Liver (tissue), 9 donors: ENCODE measurements around the gene LSAMP. TPM values are rescaled to one million over a fixed set of nuclear protein-coding genes. Genes with fewer than 3 reads are reported as not detected.

Experiments used
- DNase-seq: peaks from one replicate; pipeline ENCODE4 v3.0.0-alpha.2; 2017; ENCODE audit warnings: low spot score
- H3K27ac ChIP-seq, 2 donors: one replicate each; pipeline ENCODE4 v1.7.0; 2013; ENCODE audit warnings: inconsistent platforms in 2 of 2, low read length in 2 of 2, control low read depth in 1 of 2, low read depth in 1 of 2, mild to moderate bottlenecking in 1 of 2
- H3K27me3 ChIP-seq, 4 donors: one replicate each; pipeline versions ENCODE4 v1.6.1 to v1.7.0; 2013; ENCODE audit warnings: low read length in 3 of 4, inconsistent platforms in 1 of 4, mild to moderate bottlenecking in 1 of 4, moderate library complexity in 1 of 4; ENCODE audit not compliant: control insufficient read depth in 4 of 4, insufficient read depth in 4 of 4
- H3K36me3 ChIP-seq, 4 donors: one replicate each; pipeline versions ENCODE4 v1.6.1 to v1.7.0; 2013; ENCODE audit warnings: low read length in 3 of 4, mild to moderate bottlenecking in 3 of 4, low read depth in 1 of 4, moderate library complexity in 1 of 4; ENCODE audit not compliant: control insufficient read depth in 4 of 4, insufficient read depth in 3 of 4
- H3K4me1 ChIP-seq, 4 donors: one replicate each; pipeline versions ENCODE4 v1.6.1 to v1.7.0; 2013; ENCODE audit warnings: low read length in 3 of 4, mild to moderate bottlenecking in 3 of 4, moderate library complexity in 1 of 4; ENCODE audit not compliant: control insufficient read depth in 4 of 4, insufficient read depth in 4 of 4
- H3K4me3 ChIP-seq, 3 donors: one replicate each; pipeline versions ENCODE4 v1.6.1 to v1.7.0; 2013; ENCODE audit warnings: low read length in 3 of 3, control low read depth in 1 of 3, low read depth in 1 of 3, mild to moderate bottlenecking in 1 of 3
- H3K9ac ChIP-seq, 2 donors: one replicate each; pipeline ENCODE4 v1.7.0; 2013; ENCODE audit warnings: low read length in 2 of 2, mild to moderate bottlenecking in 2 of 2, moderate library complexity in 2 of 2, control low read depth in 1 of 2, low read depth in 1 of 2
- H3K9me3 ChIP-seq, 4 donors: one replicate each; pipeline versions ENCODE4 v1.6.1 to v1.7.0; 2013; ENCODE audit warnings: low read length in 3 of 4; ENCODE audit not compliant: control insufficient read depth in 4 of 4
- ATF3 ChIP-seq: IDR thresholded peaks from 2 replicates; pipeline ENCODE4 v1.6.1; 2016; ENCODE audit warnings: antibody characterized with exemption
- CTCF ChIP-seq: fragments of 150-350 bp; IDR thresholded peaks from 2 replicates; pipeline ENCODE4 v1.5.1; 2017; ENCODE audit warnings: improper control_type of control experiment, low read depth, low read length; ENCODE audit not compliant: missing input control
- EGR1 ChIP-seq, 2 donors: IDR thresholded peaks; 2 replicates each; pipeline ENCODE4 v1.6.1; 2016 to 2018; ENCODE audit warnings: antibody characterized with exemption in 2 of 2, low read depth in 2 of 2
- FOXA1 ChIP-seq: IDR thresholded peaks from 2 replicates; pipeline ENCODE4 v1.6.1; 2016; ENCODE audit warnings: antibody characterized with exemption
- FOXA2 ChIP-seq: IDR thresholded peaks from 2 replicates; pipeline ENCODE4 v1.6.1; 2016; ENCODE audit warnings: antibody characterized with exemption
- GABPA ChIP-seq, 2 donors: IDR thresholded peaks in 1 of 2; conservative IDR thresholded peaks in 1 of 2; 2 replicates each; pipeline ENCODE4 v1.6.1; 2016; ENCODE audit warnings: antibody characterized with exemption in 2 of 2, mild to moderate bottlenecking in 1 of 2, moderate library complexity in 1 of 2
- HNF4A ChIP-seq, 2 donors: conservative IDR thresholded peaks; 2 replicates each; pipeline ENCODE4 v1.6.1; 2016; ENCODE audit warnings: antibody characterized with exemption in 2 of 2, mild to moderate bottlenecking in 2 of 2
- HNF4G ChIP-seq: IDR thresholded peaks from 2 replicates; pipeline ENCODE4 v1.6.1; 2016; ENCODE audit warnings: antibody characterized with exemption
- JUND ChIP-seq, 2 donors: IDR thresholded peaks; 2 replicates each; pipeline ENCODE4 v1.6.1; 2016; ENCODE audit warnings: antibody characterized with exemption in 2 of 2
- MAX ChIP-seq: IDR thresholded peaks from 2 replicates; pipeline ENCODE4 v1.6.1; 2016; ENCODE audit warnings: antibody characterized with exemption
- NR2F2 ChIP-seq: IDR thresholded peaks from 2 replicates; pipeline ENCODE4 v1.6.1; 2016; ENCODE audit warnings: antibody characterized with exemption
- RAD21 ChIP-seq, 2 donors: IDR thresholded peaks; 2 replicates each; pipeline ENCODE4 v1.6.1; 2016; ENCODE audit warnings: antibody characterized with exemption in 2 of 2, mild to moderate bottlenecking in 2 of 2
- RXRA ChIP-seq, 2 donors: IDR thresholded peaks; 2 replicates each; pipeline ENCODE4 v1.6.1; 2017 to 2018; ENCODE audit warnings: antibody characterized with exemption in 2 of 2, mild to moderate bottlenecking in 1 of 2
- SP1 ChIP-seq: IDR thresholded peaks from 2 replicates; pipeline ENCODE4 v1.6.1; 2018; ENCODE audit warnings: antibody characterized with exemption, mild to moderate bottlenecking
- TAF1 ChIP-seq: conservative IDR thresholded peaks from 2 replicates; pipeline ENCODE4 v1.6.1; 2016; ENCODE audit warnings: antibody characterized with exemption, mild to moderate bottlenecking
- YY1 ChIP-seq: IDR thresholded peaks from 2 replicates; pipeline ENCODE4 v1.6.1; 2016; ENCODE audit warnings: antibody characterized with exemption, mild to moderate bottlenecking
- WGBS: extraction: QIAGEN DNeasy Blood & Tissue Kit; methylation state at CpG from one replicate; pipeline ENCODE4 v1.1.7; 2013; 5-methylcytosine and 5-hydroxymethylcytosine counted together
- polyA plus RNA-seq, 2 donors: library from polyadenylated mRNA; stranded (reverse) in 1 of 2; unstranded in 1 of 2; fragments of 200-250 nt in 1 of 2; fragments of >200 nt in 1 of 2; fragmentation: Nextera tagmentation in 1 of 2; extraction: Ambion mirVana in 1 of 2; gene quantifications; one replicate each; pipeline versions ENCODE4 v1.2.1 to v1.2.3, GENCODE V29; 2013 to 2015
- total RNA-seq, 2 donors: library from RNA; depleted of rRNA; stranded (reverse); fragments of >200 nt; gene quantifications; one replicate each; pipeline ENCODE4 v1.2.3, GENCODE V29; 2014
- TF ChIP-seq, protein P1 (sequence below): IDR thresholded peaks from 2 replicates; pipeline ENCODE4 v1.6.1; 2016; ENCODE audit warnings: antibody characterized with exemption, mild to moderate bottlenecking
- TF ChIP-seq, protein P2 (sequence below): IDR thresholded peaks from 2 replicates; pipeline ENCODE4 v1.6.1; 2016; ENCODE audit warnings: antibody characterized with exemption
- donor health status: healthy.
- donor health status: healthy.
- donor health status: healthy.
- donor health status: healthy.
- donor health status: healthy.

The LSAMP gene
- total and polyA plus RNA-seq, 4 donors: 0.01 to 0.17 (median 0.06) TPM

DNA sequence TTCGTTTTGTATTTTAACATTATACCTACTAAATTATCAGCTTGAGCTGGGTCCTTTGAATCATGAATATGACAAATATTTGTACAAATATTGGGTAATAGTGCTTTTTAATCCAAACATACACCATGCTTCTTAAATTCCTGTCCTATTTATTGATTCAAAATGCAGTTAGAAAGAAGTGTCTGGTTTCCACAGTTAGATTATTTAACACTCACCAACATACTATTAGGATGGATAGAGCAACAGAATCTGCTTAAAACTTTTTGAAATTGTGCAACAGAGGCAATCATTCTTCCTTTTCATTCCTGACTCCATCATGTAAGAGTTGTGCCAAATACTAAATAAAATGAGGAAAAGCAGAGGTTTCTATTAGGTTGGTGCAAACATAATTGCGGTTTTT, 281.2 kb downstream of the LSAMP start (continued):
- TF ChIP-seq, protein P1, sequence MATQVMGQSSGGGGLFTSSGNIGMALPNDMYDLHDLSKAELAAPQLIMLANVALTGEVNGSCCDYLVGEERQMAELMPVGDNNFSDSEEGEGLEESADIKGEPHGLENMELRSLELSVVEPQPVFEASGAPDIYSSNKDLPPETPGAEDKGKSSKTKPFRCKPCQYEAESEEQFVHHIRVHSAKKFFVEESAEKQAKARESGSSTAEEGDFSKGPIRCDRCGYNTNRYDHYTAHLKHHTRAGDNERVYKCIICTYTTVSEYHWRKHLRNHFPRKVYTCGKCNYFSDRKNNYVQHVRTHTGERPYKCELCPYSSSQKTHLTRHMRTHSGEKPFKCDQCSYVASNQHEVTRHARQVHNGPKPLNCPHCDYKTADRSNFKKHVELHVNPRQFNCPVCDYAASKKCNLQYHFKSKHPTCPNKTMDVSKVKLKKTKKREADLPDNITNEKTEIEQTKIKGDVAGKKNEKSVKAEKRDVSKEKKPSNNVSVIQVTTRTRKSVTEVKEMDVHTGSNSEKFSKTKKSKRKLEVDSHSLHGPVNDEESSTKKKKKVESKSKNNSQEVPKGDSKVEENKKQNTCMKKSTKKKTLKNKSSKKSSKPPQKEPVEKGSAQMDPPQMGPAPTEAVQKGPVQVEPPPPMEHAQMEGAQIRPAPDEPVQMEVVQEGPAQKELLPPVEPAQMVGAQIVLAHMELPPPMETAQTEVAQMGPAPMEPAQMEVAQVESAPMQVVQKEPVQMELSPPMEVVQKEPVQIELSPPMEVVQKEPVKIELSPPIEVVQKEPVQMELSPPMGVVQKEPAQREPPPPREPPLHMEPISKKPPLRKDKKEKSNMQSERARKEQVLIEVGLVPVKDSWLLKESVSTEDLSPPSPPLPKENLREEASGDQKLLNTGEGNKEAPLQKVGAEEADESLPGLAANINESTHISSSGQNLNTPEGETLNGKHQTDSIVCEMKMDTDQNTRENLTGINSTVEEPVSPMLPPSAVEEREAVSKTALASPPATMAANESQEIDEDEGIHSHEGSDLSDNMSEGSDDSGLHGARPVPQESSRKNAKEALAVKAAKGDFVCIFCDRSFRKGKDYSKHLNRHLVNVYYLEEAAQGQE: no peak
- no peak for TF ChIP-seq RAD21 (IDR thresholded peaks at IDR 0.05)

DNA sequence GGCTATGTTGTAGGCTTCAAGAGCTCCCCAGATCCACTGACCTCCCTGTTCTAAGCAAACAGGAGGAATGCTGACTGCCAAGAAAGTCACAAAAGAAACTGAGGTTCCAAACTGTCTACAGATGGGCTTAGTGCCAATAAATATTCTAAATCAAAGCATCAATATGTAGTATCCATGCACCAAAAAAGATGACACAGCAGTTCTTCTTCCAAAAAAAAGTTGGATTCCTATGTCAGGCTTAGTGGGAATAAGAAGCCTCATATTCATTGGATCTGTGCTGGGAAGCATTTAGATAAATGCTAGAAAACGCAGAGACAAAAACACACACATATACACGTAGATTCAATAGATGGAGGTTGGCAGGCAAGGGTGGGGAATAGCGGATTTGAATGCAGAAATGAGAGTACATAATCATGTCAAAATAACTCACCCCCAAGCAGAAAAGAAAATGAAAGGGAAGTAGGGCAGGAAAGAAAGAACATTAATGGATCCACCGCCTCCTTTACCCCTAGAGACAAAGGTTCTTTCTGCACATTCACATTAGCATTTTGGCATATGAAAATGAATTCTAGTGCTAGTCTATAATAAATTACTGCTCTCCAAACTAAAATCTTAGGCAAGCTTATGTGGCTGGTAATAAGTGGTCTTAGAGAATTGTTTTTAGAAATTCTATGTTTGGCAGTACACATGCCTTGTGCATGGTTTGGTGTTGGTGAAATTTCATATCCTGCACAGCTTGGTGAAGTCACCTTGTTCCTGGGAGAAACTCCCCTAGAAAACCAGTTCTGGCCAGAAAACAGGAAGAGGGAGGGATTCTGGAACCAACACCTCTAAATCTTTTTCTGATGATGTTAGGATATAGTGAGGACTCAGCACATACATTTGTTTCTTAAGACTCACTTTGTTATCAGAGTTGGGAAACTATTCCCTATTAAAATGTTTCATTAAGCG, 283.4 kb downstream of the LSAMP start:
- Histone ChIP-seq H3K4me3 (no peak overlapping the region), H3K27me3 (peaks cover 0 to 2% (median 0%) of the 10 kb centered on the region in 4 donors), H3K36me3 (no peaks in the 10 kb centered on the region), H3K9ac (no peak overlapping the region), H3K27ac (no peak overlapping the region), H3K9me3 (no peaks in the 10 kb centered on the region), H3K4me1 (no peaks in the 10 kb centered on the region)
- DNase-seq: no peak
- TF ChIP-seq FOXA2 (no peak), NR2F2 (no peak), TAF1 (no peak), FOXA1 (no peak), HNF4G (no peak), RAD21 (IDR thresholded peaks at IDR 0.05) (no peak), EGR1 (IDR thresholded peaks at IDR 0.05; ENCODE audit: low read depth in 2 of 2) (no peak), GABPA (IDR thresholded peaks at IDR 0.05 in 1 of 2, conservative IDR thresholded peaks at IDR 0.05 in 1 of 2) (no peak), CTCF (no peak), RXRA (IDR thresholded peaks at IDR 0.05) (no peak), ATF3 (no peak), YY1 (no peak), HNF4A (conservative IDR thresholded peaks at IDR 0.05) (no peak), JUND (IDR thresholded peaks at IDR 0.05) (no peak), MAX (no peak), SP1 (no peak)
- TF ChIP-seq, protein P1: no peak
- TF ChIP-seq, protein P2, sequence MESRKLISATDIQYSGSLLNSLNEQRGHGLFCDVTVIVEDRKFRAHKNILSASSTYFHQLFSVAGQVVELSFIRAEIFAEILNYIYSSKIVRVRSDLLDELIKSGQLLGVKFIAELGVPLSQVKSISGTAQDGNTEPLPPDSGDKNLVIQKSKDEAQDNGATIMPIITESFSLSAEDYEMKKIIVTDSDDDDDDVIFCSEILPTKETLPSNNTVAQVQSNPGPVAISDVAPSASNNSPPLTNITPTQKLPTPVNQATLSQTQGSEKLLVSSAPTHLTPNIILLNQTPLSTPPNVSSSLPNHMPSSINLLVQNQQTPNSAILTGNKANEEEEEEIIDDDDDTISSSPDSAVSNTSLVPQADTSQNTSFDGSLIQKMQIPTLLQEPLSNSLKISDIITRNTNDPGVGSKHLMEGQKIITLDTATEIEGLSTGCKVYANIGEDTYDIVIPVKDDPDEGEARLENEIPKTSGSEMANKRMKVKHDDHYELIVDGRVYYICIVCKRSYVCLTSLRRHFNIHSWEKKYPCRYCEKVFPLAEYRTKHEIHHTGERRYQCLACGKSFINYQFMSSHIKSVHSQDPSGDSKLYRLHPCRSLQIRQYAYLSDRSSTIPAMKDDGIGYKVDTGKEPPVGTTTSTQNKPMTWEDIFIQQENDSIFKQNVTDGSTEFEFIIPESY: no peak
- WGBS: 80% methylated on average over 5 of the region's 5 CpGs
